Panc1 (cell line): Measurements from ENCODE around the gene SLC7A7. TPM values are rescaled to one million over a fixed set of nuclear protein-coding genes. Genes with fewer than 3 reads are reported as not detected.

Experiments
- ATAC-seq: fragments of 200-7000 bp; cut with Tn5 transposase; 2 replicates; pipeline ENCODE4 v1.9.1; 2020; ENCODE audit warnings: mild to moderate bottlenecking, moderate library complexity
- BruUV-seq: library from RNA; stranded (reverse); fragments of 400-500 nt; replicated peaks from 2 replicates; lab custom pipeline; 2021; lab: Mats Ljungman, UMichigan
- CTCF ChIA-PET: fragments of 300-600 bp; sonication (Branson Sonifier 250); formaldehyde crosslinking; loops from one replicate; lab custom pipeline; 2022; ENCODE audit warnings: antibody characterized with exemption; lab: Charles Lee
- POLR2A ChIA-PET: fragments of 300-600 bp; sonication (Branson Sonifier 250); formaldehyde crosslinking; loops from one replicate; lab custom pipeline; 2022; ENCODE audit warnings: antibody characterized with exemption; lab: Charles Lee
- DNase-seq: peaks from one replicate; pipeline ENCODE4 v3.0.0-alpha.2; 2010; ENCODE audit warnings: low read depth, low spot score
- H3K27ac ChIP-seq: 2 replicates; pipeline ENCODE4 v1.5.1; 2011; ENCODE audit warnings: mild to moderate bottlenecking, low read length, inconsistent platforms
- H3K27me3 ChIP-seq: fragments of 200-500 bp; sonication (Bioruptor generic); 2 replicates; pipeline ENCODE4 v1.6.0; 2014; ENCODE audit warnings: low read length, inconsistent platforms; ENCODE audit not compliant: control insufficient read depth, insufficient read depth
- H3K36me3 ChIP-seq: fragments of 200-500 bp; sonication (Bioruptor generic); 2 replicates; pipeline ENCODE4 v1.5.1; 2014; ENCODE audit warnings: inconsistent platforms, mild to moderate bottlenecking, low read length, moderate library complexity; ENCODE audit not compliant: control insufficient read depth, insufficient read depth
- H3K4me1 ChIP-seq: 2 replicates; pipeline ENCODE4 v1.5.1; 2011; ENCODE audit warnings: inconsistent platforms, mild to moderate bottlenecking, low read length, moderate library complexity; ENCODE audit not compliant: control insufficient read depth, insufficient read depth
- H3K4me3 ChIP-seq, 2 experiments: 2 replicates each; pipeline ENCODE4 v1.5.1; 2011 to 2012; ENCODE audit warnings: low read depth in 2 of 2, low read length in 2 of 2, mild to moderate bottlenecking in 2 of 2, inconsistent platforms in 1 of 2, moderate library complexity in 1 of 2
- H3K9me3 ChIP-seq: fragments of 200-500 bp; sonication (Bioruptor generic); 2 replicates; pipeline ENCODE4 v1.5.1; 2014; ENCODE audit warnings: low read depth, mild to moderate bottlenecking, inconsistent platforms, low read length, moderate library complexity; ENCODE audit not compliant: control insufficient read depth, insufficient read depth
- POLR2AphosphoS5 ChIP-seq: IDR thresholded peaks from 2 replicates; pipeline ENCODE4 v1.6.1; 2012; ENCODE audit warnings: mild to moderate bottlenecking, low read depth, low read length, moderate library complexity
- SIN3A ChIP-seq: IDR thresholded peaks from 2 replicates; pipeline ENCODE4 v1.6.1; 2012; ENCODE audit warnings: low read depth, mild to moderate bottlenecking, low read length, moderate library complexity, borderline replicate concordance; ENCODE audit not compliant: insufficient read depth
- TCF7L2 ChIP-seq: IDR thresholded peaks from 2 replicates; pipeline ENCODE4 v1.6.1; 2011; ENCODE audit warnings: mild to moderate bottlenecking, low read depth, low read length, inconsistent platforms
- in situ Hi-C: cut with HindIII; loops from 2 replicates; pipeline ENCODE4 v1.10.0; 2016; ENCODE audit warnings: low sequenced_read_pairs, low pct_unique_long_range_greater_than_20kb
- intact Hi-C: fragments of 100-400 bp; cut with micrococcal nuclease; formaldehyde crosslinking; loops from one replicate; pipeline ENCODE4 v1.10.0; 2022; ENCODE audit not compliant: unreplicated experiment
- total RNA-seq: library from RNA; stranded (reverse); gene quantifications from one replicate; pipeline ENCODE4 v1.2.1, GENCODE V29; 2021; ENCODE audit not compliant: unreplicated experiment
- TF ChIP-seq, protein P1 (sequence below): fragments of 450-650 bp; IDR thresholded peaks from 2 replicates; pipeline ENCODE4 v1.5.1; 2017; ENCODE audit warnings: mild to moderate bottlenecking
- TF ChIP-seq, protein P2 (sequence below), 2 experiments: IDR thresholded peaks; 2 replicates each; pipeline ENCODE4 v1.6.1; 2011 to 2012; ENCODE audit warnings: low read depth in 2 of 2, control low read depth in 1 of 2, low read length in 1 of 2, mild to moderate bottlenecking in 1 of 2, moderate library complexity in 1 of 2; ENCODE audit not compliant: insufficient read depth in 1 of 2

SLC7A7 gene
- total RNA-seq, 1 experiment from 2014 or later: 0.85 TPM

GRCh38 chr14:22841769-22842168 lies 26.5 kb upstream of the SLC7A7 start:
- POLR2A ChIA-PET: no interaction called here
- no peaks in the 10 kb centered on the region for H3K4me1 ChIP-seq
- H3K9me3 ChIP-seq: no peaks in the 10 kb centered on the region
- H3K27me3 ChIP-seq: no peaks in the 10 kb centered on the region
- intact Hi-C loops: no loop called here
- DNase-seq (no peak), ATAC-seq (no peak)
- H3K27ac ChIP-seq: no peak overlapping the region
- in situ Hi-C loops: no loop called here
- no peak overlapping the region for H3K4me3 ChIP-seq
- H3K36me3 ChIP-seq: no peaks in the 10 kb centered on the region
- TF ChIP-seq POLR2AphosphoS5 (no peak), TCF7L2 (no peak), SIN3A (no peak)
- TF ChIP-seq, protein P1, sequence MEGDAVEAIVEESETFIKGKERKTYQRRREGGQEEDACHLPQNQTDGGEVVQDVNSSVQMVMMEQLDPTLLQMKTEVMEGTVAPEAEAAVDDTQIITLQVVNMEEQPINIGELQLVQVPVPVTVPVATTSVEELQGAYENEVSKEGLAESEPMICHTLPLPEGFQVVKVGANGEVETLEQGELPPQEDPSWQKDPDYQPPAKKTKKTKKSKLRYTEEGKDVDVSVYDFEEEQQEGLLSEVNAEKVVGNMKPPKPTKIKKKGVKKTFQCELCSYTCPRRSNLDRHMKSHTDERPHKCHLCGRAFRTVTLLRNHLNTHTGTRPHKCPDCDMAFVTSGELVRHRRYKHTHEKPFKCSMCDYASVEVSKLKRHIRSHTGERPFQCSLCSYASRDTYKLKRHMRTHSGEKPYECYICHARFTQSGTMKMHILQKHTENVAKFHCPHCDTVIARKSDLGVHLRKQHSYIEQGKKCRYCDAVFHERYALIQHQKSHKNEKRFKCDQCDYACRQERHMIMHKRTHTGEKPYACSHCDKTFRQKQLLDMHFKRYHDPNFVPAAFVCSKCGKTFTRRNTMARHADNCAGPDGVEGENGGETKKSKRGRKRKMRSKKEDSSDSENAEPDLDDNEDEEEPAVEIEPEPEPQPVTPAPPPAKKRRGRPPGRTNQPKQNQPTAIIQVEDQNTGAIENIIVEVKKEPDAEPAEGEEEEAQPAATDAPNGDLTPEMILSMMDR: no peak
- TF ChIP-seq, protein P2, sequence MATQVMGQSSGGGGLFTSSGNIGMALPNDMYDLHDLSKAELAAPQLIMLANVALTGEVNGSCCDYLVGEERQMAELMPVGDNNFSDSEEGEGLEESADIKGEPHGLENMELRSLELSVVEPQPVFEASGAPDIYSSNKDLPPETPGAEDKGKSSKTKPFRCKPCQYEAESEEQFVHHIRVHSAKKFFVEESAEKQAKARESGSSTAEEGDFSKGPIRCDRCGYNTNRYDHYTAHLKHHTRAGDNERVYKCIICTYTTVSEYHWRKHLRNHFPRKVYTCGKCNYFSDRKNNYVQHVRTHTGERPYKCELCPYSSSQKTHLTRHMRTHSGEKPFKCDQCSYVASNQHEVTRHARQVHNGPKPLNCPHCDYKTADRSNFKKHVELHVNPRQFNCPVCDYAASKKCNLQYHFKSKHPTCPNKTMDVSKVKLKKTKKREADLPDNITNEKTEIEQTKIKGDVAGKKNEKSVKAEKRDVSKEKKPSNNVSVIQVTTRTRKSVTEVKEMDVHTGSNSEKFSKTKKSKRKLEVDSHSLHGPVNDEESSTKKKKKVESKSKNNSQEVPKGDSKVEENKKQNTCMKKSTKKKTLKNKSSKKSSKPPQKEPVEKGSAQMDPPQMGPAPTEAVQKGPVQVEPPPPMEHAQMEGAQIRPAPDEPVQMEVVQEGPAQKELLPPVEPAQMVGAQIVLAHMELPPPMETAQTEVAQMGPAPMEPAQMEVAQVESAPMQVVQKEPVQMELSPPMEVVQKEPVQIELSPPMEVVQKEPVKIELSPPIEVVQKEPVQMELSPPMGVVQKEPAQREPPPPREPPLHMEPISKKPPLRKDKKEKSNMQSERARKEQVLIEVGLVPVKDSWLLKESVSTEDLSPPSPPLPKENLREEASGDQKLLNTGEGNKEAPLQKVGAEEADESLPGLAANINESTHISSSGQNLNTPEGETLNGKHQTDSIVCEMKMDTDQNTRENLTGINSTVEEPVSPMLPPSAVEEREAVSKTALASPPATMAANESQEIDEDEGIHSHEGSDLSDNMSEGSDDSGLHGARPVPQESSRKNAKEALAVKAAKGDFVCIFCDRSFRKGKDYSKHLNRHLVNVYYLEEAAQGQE (IDR thresholded peaks at IDR 0.05; ENCODE audit: insufficient read depth in 1 of 2, low read depth in 2 of 2, low read length in 1 of 2): no peak
- CTCF ChIA-PET: no interaction called here
- no TSS peak for BruUV-seq

GRCh38 chr14:22841311-22841710 lies 26.1 kb upstream of the SLC7A7 start:
- H3K9me3 ChIP-seq: no peaks in the 10 kb centered on the region
- H3K4me3 ChIP-seq: no peak overlapping the region
- ChIA-PET POLR2A (no interaction called here), CTCF (no interaction called here)
- no peak overlapping the region for H3K27ac ChIP-seq
- H3K27me3 ChIP-seq: no peaks in the 10 kb centered on the region
- in situ Hi-C loops: no loop called here
- intact Hi-C loops: no loop called here
- no TSS peak for BruUV-seq
- TF ChIP-seq, protein P1: no peak
- TF ChIP-seq TCF7L2 (no peak), POLR2AphosphoS5 (no peak), SIN3A (no peak)
- TF ChIP-seq, protein P2 (IDR thresholded peaks at IDR 0.05; ENCODE audit: insufficient read depth in 1 of 2, low read depth in 2 of 2, low read length in 1 of 2): no peak
- H3K4me1 ChIP-seq: no peaks in the 10 kb centered on the region; the same call in 1 of the 2 replicates
- no peaks in the 10 kb centered on the region for H3K36me3 ChIP-seq
- ATAC-seq (no peak), DNase-seq (no peak)
